AG09309 (cell line): ENCODE data around the gene KHDC1.
"Not testable (repeated sequence)": the region's sequence is repeated elsewhere in the genome, so short reads cannot be mapped to it uniquely, and the experiment has no call there.

ENCODE experiments used
- DNase-seq: peaks from one replicate; pipeline ENCODE4 v3.0.0-alpha.2; 2010; ENCODE audit warnings: low read depth
- H3K4me3 ChIP-seq: 2 replicates; pipeline ENCODE4 v1.5.1; 2011; ENCODE audit warnings: mild to moderate bottlenecking, low read depth, low read length, moderate library complexity; ENCODE audit not compliant: control insufficient read depth
- TF ChIP-seq, protein P1 (sequence below): IDR thresholded peaks from 2 replicates; pipeline ENCODE4 v1.5.1; 2011; ENCODE audit warnings: mild to moderate bottlenecking, low read depth, low read length, inconsistent platforms; ENCODE audit not compliant: insufficient read depth, control insufficient read depth; ENCODE audit errors: missing control alignments

KHDC1 gene

GRCh38 chr6:73203098-73203497, 59.9 kb downstream of the KHDC1 start:
- peak; percentile 2 for DNase-seq
- TF ChIP-seq, protein P1, sequence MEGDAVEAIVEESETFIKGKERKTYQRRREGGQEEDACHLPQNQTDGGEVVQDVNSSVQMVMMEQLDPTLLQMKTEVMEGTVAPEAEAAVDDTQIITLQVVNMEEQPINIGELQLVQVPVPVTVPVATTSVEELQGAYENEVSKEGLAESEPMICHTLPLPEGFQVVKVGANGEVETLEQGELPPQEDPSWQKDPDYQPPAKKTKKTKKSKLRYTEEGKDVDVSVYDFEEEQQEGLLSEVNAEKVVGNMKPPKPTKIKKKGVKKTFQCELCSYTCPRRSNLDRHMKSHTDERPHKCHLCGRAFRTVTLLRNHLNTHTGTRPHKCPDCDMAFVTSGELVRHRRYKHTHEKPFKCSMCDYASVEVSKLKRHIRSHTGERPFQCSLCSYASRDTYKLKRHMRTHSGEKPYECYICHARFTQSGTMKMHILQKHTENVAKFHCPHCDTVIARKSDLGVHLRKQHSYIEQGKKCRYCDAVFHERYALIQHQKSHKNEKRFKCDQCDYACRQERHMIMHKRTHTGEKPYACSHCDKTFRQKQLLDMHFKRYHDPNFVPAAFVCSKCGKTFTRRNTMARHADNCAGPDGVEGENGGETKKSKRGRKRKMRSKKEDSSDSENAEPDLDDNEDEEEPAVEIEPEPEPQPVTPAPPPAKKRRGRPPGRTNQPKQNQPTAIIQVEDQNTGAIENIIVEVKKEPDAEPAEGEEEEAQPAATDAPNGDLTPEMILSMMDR, result no peak
- H3K4me3 ChIP-seq, result no peak overlapping the region

GRCh38 chr6:73200735-73201134, 62.3 kb downstream of the KHDC1 start:
- no peak overlapping the region for H3K4me3 ChIP-seq
- TF ChIP-seq, protein P1, result no peak
- DNase-seq, result no peak

DNA sequence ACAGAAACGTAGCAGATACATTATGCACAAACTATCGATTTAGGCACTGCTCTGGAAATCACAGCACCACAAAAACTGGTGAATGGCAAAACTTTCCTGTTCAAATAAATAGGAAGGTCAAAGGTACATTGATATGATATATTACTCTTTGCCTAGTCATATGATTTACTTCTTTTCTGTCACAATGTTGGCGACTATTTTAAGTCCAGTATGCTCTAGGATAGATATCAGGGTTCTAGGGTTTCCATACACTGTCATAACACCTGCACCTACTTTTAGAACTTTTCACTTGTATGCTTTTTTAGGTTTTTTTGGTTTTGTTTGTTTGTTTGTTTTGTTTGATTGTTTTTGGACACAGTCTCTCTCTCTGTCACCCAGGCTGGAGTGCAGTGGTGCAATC, 62.7 kb downstream of the KHDC1 start:
- DNase-seq, result no peak
- TF ChIP-seq, protein P1, result no peak

DNA sequence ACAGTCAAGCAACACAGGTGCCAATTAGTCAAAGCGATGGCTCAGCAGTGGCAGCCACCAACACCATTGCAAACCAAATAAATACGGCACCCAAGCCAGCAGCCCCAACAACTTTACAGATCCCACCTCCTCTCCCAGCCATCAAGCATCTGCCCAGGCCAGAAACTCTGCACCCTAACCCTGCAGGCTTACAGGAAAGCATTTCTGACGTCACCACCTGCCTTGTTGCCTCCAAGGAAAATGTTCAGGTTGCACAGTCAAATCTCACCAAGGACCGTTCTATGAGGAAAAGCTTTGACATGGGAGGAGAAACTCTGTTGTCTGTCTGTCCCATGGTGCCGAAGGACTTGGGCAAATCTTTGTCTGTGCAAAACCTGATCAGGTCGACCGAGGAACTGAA, 68.3 kb downstream of the KHDC1 start:
- TF ChIP-seq, protein P1, result no peak
- H3K4me3 ChIP-seq, result no peak overlapping the region
- no peak for DNase-seq

More for the DNA sequence above, 62.7 kb downstream of the KHDC1 start:
- no peak overlapping the region for H3K4me3 ChIP-seq

- not testable (repeated sequence) for DNase-seq, H3K4me3 ChIP-seq
Observed at GRCh38 chr6:73193302-73193701, 69.7 kb downstream of the KHDC1 start.
